GM19372 (cell line): ENCODE measurements around the gene FAM98C.
"Not testable (repeated sequence)": the region's sequence is repeated elsewhere in the genome, so short reads cannot be mapped to it uniquely, and the experiment has no call there.

Experiments used
- ATAC-seq: cut with Tn5 transposase; IDR thresholded peaks from one replicate; pipeline ENCODE4 v1.9.1; 2021; ENCODE audit warnings: mild to moderate bottlenecking, low read depth, moderate library complexity; ENCODE audit not compliant: unreplicated experiment

The FAM98C gene

GRCh38 chr19:38392707-38393308 lies 10.1 kb upstream of the FAM98C start:
- no peak for ATAC-seq

- ATAC-seq = no peak
Measured at GRCh38 chr19:38394488-38394887, 8.4 kb upstream of the FAM98C start.

GRCh38 chr19:38395381-38396114 lies 7.3 kb upstream of the FAM98C start:
- no peak for ATAC-seq

- no peak for ATAC-seq
Measured at GRCh38 chr19:38399081-38399480, 3.8 kb upstream of the FAM98C start.

GRCh38 chr19:38399537-38399936 lies 3.4 kb upstream of the FAM98C start:
- ATAC-seq = no peak

GRCh38 chr19:38400361-38400760 lies 2.5 kb upstream of the FAM98C start:
- ATAC-seq = no peak

GRCh38 chr19:38401148-38401547 lies 1.7 kb upstream of the FAM98C start:
- ATAC-seq = no peak

GRCh38 chr19:38402623-38402966 lies 298 bp upstream of the FAM98C start:
- ATAC-seq = peak; percentile 12

- no peak for ATAC-seq
Measured at GRCh38 chr19:38404858-38405257, 2.0 kb downstream of the FAM98C start.

GRCh38 chr19:38405276-38405675 lies 2.4 kb downstream of the FAM98C start:
- ATAC-seq = no peak

- ATAC-seq = no peak
Measured at GRCh38 chr19:38409631-38410133, 6.8 kb downstream of the FAM98C start.

- not testable (repeated sequence) for ATAC-seq
Measured at GRCh38 chr19:38410407-38410806, 7.5 kb downstream of the FAM98C start.

- no peak for ATAC-seq
Measured at GRCh38 chr19:38411041-38411712, 8.3 kb downstream of the FAM98C start.

GRCh38 chr19:38411898-38412297 lies 9.0 kb downstream of the FAM98C start:
- ATAC-seq = not testable (repeated sequence)

GRCh38 chr19:38412491-38412890 lies 9.6 kb downstream of the FAM98C start:
- no peak for ATAC-seq

- ATAC-seq = no peak
Measured at GRCh38 chr19:38412961-38413360, 10.1 kb downstream of the FAM98C start.

GRCh38 chr19:38413416-38413815 lies 10.5 kb downstream of the FAM98C start:
- no peak for ATAC-seq

- ATAC-seq = no peak
Measured at GRCh38 chr19:38417146-38417543, 14.3 kb downstream of the FAM98C start.

GRCh38 chr19:38417544-38418506 lies 14.9 kb downstream of the FAM98C start:
- ATAC-seq = no peak

- no peak for ATAC-seq
Measured at GRCh38 chr19:38420935-38421334, 18.0 kb downstream of the FAM98C start.
